Endothelial cell of umbilical vein (primary cell): ENCODE results near the gene SLC25A13. TPM values are rescaled to one million over a fixed set of nuclear protein-coding genes. Genes with fewer than 3 reads are reported as not detected.

Experiments used
- BruUV-seq: library from RNA; stranded (reverse); fragments of 400-500 nt; replicated peaks from 2 replicates; lab custom pipeline; 2021; lab: Mats Ljungman, UMichigan
- CTCF ChIA-PET: fragments of 300-600, 350-600 bp; sonication (Branson Sonifier 250); formaldehyde crosslinking; loops from one replicate; lab custom pipeline; 2021; ENCODE audit warnings: antibody characterized with exemption, inconsistent platforms; lab: Charles Lee
- POLR2A ChIA-PET: fragments of 300-600, 350-600 bp; sonication (Branson Sonifier 250); formaldehyde crosslinking; loops from one replicate; lab custom pipeline; 2021; ENCODE audit warnings: antibody characterized with exemption, inconsistent platforms; lab: Charles Lee
- DNase-seq: peaks from one replicate; pipeline ENCODE4 v3.0.0-alpha.2; 2011; ENCODE audit warnings: low read depth, low spot score
- FAIRE-seq: peaks from 2 replicates; lab custom pipeline; 2011; peaks lifted over from hg19 to GRCh38; lab: Jason Lieb, UNC
- H2AFZ ChIP-seq: 2 replicates; pipeline ENCODE4 v1.6.0; 2012; ENCODE audit warnings: low read depth, low read length, control low read depth, inconsistent platforms
- H3K27ac ChIP-seq: 2 replicates; pipeline ENCODE4 v1.5.1; 2011; ENCODE audit warnings: low read depth, mild to moderate bottlenecking, control low read depth, low read length, moderate library complexity; ENCODE audit not compliant: insufficient read depth
- H3K27me3 ChIP-seq, 2 experiments: 2 replicates each; pipeline versions ENCODE4 v1.6.0 to v1.6.1; 2011; ENCODE audit warnings: low read length in 2 of 2, mixed read lengths in 1 of 2; ENCODE audit not compliant: control insufficient read depth in 2 of 2, insufficient read depth in 2 of 2
- H3K36me3 ChIP-seq, 2 experiments: 2 replicates in 1 of 2; 3 replicates in 1 of 2; pipeline ENCODE4 v1.5.1; 2011; ENCODE audit warnings: low read length in 2 of 2, mild to moderate bottlenecking in 1 of 2, moderate library complexity in 1 of 2; ENCODE audit not compliant: control insufficient read depth in 2 of 2, insufficient read depth in 2 of 2; ENCODE audit errors: extremely low read depth in 1 of 2
- H3K4me1 ChIP-seq: 3 replicates; pipeline ENCODE4 v1.5.1; 2011; ENCODE audit warnings: mild to moderate bottlenecking, low read length; ENCODE audit not compliant: control insufficient read depth, insufficient read depth; ENCODE audit errors: extremely low read depth
- H3K4me2 ChIP-seq: 2 replicates; pipeline ENCODE4 v1.6.1; 2011; ENCODE audit warnings: low read length, control low read depth, mixed read lengths; ENCODE audit not compliant: insufficient read depth
- H3K4me3 ChIP-seq, 3 experiments: fragments of 200-600 bp in 1 of 3; sonication (generic), shearing (Covaris generic) in 1 of 3; replicated peaks in 1 of 3; 2 replicates each; pipeline ENCODE4 v1.5.1; 2011 to 2016; ENCODE audit warnings: control low read depth in 3 of 3, low read length in 3 of 3, mild to moderate bottlenecking in 2 of 3, inconsistent platforms in 1 of 3, low read depth in 1 of 3, moderate library complexity in 1 of 3; ENCODE audit not compliant: insufficient read depth in 1 of 3
- H3K79me2 ChIP-seq: 2 replicates; pipeline ENCODE4 v1.6.0; 2012; ENCODE audit warnings: low read length, inconsistent platforms; ENCODE audit not compliant: control insufficient read depth, insufficient read depth
- H3K9ac ChIP-seq: replicated peaks from 2 replicates; pipeline ENCODE3; 2011; ENCODE audit warnings: low read length, control low read depth; ENCODE audit not compliant: insufficient read depth; ENCODE audit errors: extremely low read depth
- H3K9me1 ChIP-seq: replicated peaks from 3 replicates; pipeline ENCODE4 v1.6.0; 2011; ENCODE audit warnings: mild to moderate bottlenecking, low read length; ENCODE audit not compliant: control insufficient read depth, insufficient read depth; ENCODE audit errors: extremely low read depth
- H3K9me3 ChIP-seq: replicated peaks from 2 replicates; pipeline ENCODE4 v1.5.1; 2012; ENCODE audit warnings: low read length, inconsistent platforms; ENCODE audit not compliant: control insufficient read depth, insufficient read depth
- H4K20me1 ChIP-seq: replicated peaks from 2 replicates; pipeline ENCODE3; 2011; ENCODE audit warnings: mild to moderate bottlenecking, low read length; ENCODE audit not compliant: control insufficient read depth, insufficient read depth; ENCODE audit errors: extremely low read depth
- EZH2 ChIP-seq: IDR thresholded peaks from 2 replicates; pipeline ENCODE4 v1.6.1; 2012; ENCODE audit warnings: borderline replicate concordance, low read depth, mild to moderate bottlenecking, moderate library complexity, low read length, inconsistent platforms; ENCODE audit not compliant: severe bottlenecking
- FOS ChIP-seq: IDR thresholded peaks from 2 replicates; pipeline ENCODE4 v1.6.1; 2011; ENCODE audit warnings: mild to moderate bottlenecking, low read length, moderate library complexity, borderline replicate concordance; ENCODE audit not compliant: insufficient read depth
- GATA2 ChIP-seq: IDR thresholded peaks from 2 replicates; pipeline ENCODE4 v1.7.0; 2011; ENCODE audit warnings: low read depth, mild to moderate bottlenecking, moderate library complexity, mixed read lengths, low read length; ENCODE audit not compliant: insufficient read length, insufficient read depth
- JUN ChIP-seq: IDR thresholded peaks from 2 replicates; pipeline ENCODE4 v1.6.1; 2011; ENCODE audit warnings: borderline replicate concordance, low read depth; ENCODE audit not compliant: insufficient read length, insufficient read depth
- MYC ChIP-seq: IDR thresholded peaks from one replicate; pipeline ENCODE4 v1.6.1; 2011; ENCODE audit warnings: mild to moderate bottlenecking, low read depth, low read length
- POLR2A ChIP-seq: IDR thresholded peaks from 2 replicates; pipeline ENCODE4 v1.6.1; 2012; ENCODE audit warnings: low read depth, mild to moderate bottlenecking, control low read depth, low read length
- POLR2AphosphoS5 ChIP-seq: IDR thresholded peaks from 2 replicates; pipeline ENCODE4 v1.6.1; 2012; ENCODE audit warnings: low read depth, mild to moderate bottlenecking, control low read depth, low read length, moderate library complexity; ENCODE audit not compliant: insufficient read depth
- dilution Hi-C: fragments of 300-500 bp; cut with MboI; formaldehyde crosslinking; loops from one replicate; pipeline ENCODE4 v1.15.0; 2019; ENCODE audit warnings: low sequenced_read_pairs; ENCODE audit not compliant: extremely low pct_ligation_motif_present
- intact Hi-C: fragments of 100-400 bp; cut with micrococcal nuclease; formaldehyde crosslinking; loops from one replicate; pipeline ENCODE4 v1.10.0; 2022
- polyA plus RNA-seq, 4 experiments: library from polyadenylated mRNA; depleted of rRNA in 3 of 4; stranded (reverse) in 3 of 4; unstranded in 1 of 4; fragments of >200 nt; gene quantifications; 2 replicates each; pipeline versions ENCODE4 v1.2.1 to v1.2.3, GENCODE V29; 2011 to 2012; ENCODE audit warnings: missing spikeins in 1 of 4
- total RNA-seq: library from RNA; stranded (reverse); gene quantifications from 2 replicates; pipeline ENCODE4 v1.2.3, GENCODE V29; 2021
- TF ChIP-seq, protein P1 (sequence below): IDR thresholded peaks from 2 replicates; pipeline ENCODE4 v1.6.1; 2011; ENCODE audit not compliant: insufficient read depth, insufficient read length
- TF ChIP-seq, protein P2 (sequence below), 2 donors: IDR thresholded peaks; 1 replicate in 1 of 2; 2 replicates in 1 of 2; pipeline ENCODE4 v1.5.1; 2011; ENCODE audit warnings: low read length in 2 of 2, mild to moderate bottlenecking in 2 of 2, moderate library complexity in 2 of 2, control low read depth in 1 of 2, inconsistent platforms in 1 of 2, low read depth in 1 of 2; ENCODE audit not compliant: insufficient read depth in 1 of 2; ENCODE audit errors: extremely low read depth in 1 of 2

The SLC25A13 gene
- total and polyA plus RNA-seq, 2 donors (not counting 3 experiments of a cell fraction or from before 2014, with no cell fraction given) = 13.2 to 34.4 TPM

DNA sequence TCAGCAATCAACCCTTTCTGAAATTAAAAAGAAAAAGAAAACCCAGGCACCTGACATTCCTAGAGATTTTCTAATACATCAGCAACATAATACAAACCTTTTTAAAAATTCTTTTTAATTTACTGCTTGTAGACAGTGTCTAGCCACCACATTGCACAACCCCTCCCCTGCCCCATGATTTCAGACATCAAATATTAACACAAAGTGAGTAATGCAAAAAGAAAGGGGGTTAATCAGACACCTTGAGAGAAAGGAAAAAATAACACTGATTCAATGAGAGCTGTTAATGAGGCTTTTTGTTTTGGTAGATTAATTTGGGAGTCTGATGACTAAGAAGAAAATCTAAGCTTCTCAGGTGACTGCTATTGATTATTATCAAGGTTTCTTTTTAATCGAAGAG is 55.3 kb downstream of the SLC25A13 start:
- H4K20me1 ChIP-seq = no peaks in the 10 kb centered on the region
- no peak overlapping the region for H3K4me2 ChIP-seq
- dilution Hi-C loops (no loop called here), intact Hi-C loops (no loop called here)
- no peak for FAIRE-seq
- no peak overlapping the region for H3K27ac ChIP-seq
- no peak overlapping the region for H3K4me3 ChIP-seq
- TF ChIP-seq POLR2AphosphoS5 (no peak), FOS (no peak), MYC (no peak), POLR2A (no peak), EZH2 (no peak), GATA2 (no peak), JUN (no peak)
- TF ChIP-seq, protein P1, sequence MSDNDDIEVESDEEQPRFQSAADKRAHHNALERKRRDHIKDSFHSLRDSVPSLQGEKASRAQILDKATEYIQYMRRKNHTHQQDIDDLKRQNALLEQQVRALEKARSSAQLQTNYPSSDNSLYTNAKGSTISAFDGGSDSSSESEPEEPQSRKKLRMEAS = no peak
- TF ChIP-seq, protein P2, sequence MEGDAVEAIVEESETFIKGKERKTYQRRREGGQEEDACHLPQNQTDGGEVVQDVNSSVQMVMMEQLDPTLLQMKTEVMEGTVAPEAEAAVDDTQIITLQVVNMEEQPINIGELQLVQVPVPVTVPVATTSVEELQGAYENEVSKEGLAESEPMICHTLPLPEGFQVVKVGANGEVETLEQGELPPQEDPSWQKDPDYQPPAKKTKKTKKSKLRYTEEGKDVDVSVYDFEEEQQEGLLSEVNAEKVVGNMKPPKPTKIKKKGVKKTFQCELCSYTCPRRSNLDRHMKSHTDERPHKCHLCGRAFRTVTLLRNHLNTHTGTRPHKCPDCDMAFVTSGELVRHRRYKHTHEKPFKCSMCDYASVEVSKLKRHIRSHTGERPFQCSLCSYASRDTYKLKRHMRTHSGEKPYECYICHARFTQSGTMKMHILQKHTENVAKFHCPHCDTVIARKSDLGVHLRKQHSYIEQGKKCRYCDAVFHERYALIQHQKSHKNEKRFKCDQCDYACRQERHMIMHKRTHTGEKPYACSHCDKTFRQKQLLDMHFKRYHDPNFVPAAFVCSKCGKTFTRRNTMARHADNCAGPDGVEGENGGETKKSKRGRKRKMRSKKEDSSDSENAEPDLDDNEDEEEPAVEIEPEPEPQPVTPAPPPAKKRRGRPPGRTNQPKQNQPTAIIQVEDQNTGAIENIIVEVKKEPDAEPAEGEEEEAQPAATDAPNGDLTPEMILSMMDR (IDR thresholded peaks at IDR 0.05; ENCODE audit: extremely low read depth in 1 of 2, insufficient read depth in 1 of 2, low read depth in 1 of 2, low read length in 2 of 2) = no peak
- no peaks in the 10 kb centered on the region for H3K27me3 ChIP-seq
- DNase-seq = no peak
- no peaks in the 10 kb centered on the region for H3K9me1 ChIP-seq
- ChIA-PET POLR2A (no interaction called here), CTCF (no interaction called here)
- no peaks in the 10 kb centered on the region for H3K79me2 ChIP-seq
- no peaks in the 10 kb centered on the region for H3K4me1 ChIP-seq
- BruUV-seq = no TSS peak
- no peak overlapping the region for H3K9ac ChIP-seq
- H3K9me3 ChIP-seq = no peaks in the 10 kb centered on the region
- no peak overlapping the region for H2AFZ ChIP-seq
- H3K36me3 ChIP-seq = no peaks in the 10 kb centered on the region
